Measurements from ENCODE around the gene CENPT. TPM values are rescaled to one million over a fixed set of nuclear protein-coding genes. Genes with fewer than 3 reads are reported as not detected.

Gene CENPT
- total RNA-seq, 2 donors from 2014 or later, result 25.6 to 38.9 TPM

- no peak overlapping the region for H3K4me3 ChIP-seq
- H3K27me3 ChIP-seq, result no peaks in the 10 kb centered on the region
- no peak overlapping the region for H3K9ac ChIP-seq (ENCODE audit: low read depth in 2 of 2, low read length in 2 of 2)
- no peak for DNase-seq
- no peaks in the 10 kb centered on the region for H3K4me1 ChIP-seq
- intact Hi-C loops (cut with DNase I), result no loop called here
- TF ChIP-seq CTCF (IDR thresholded peaks at IDR 0.05), result no peak
- H3K36me3 ChIP-seq, result peaks cover 40% of the 10 kb centered on the region
- H3K9me3 ChIP-seq, result no peaks in the 10 kb centered on the region
- no peak overlapping the region for H3K27ac ChIP-seq
Measured at GRCh38 chr16:67879936-67880335, 32.4 kb upstream of the CENPT start.

- Histone ChIP-seq H3K9ac (ENCODE audit: low read depth in 2 of 2, low read length in 2 of 2) (no peak overlapping the region), H3K27me3 (no peaks in the 10 kb centered on the region), H3K36me3 (peaks cover 40% of the 10 kb centered on the region), H3K4me1 (peaks cover 4% of the 10 kb centered on the region), H3K27ac (no peak overlapping the region), H3K4me3 (no peak overlapping the region), H3K9me3 (no peaks in the 10 kb centered on the region)
- intact Hi-C loops (cut with DNase I), result no loop called here
- TF ChIP-seq CTCF (IDR thresholded peaks at IDR 0.05), result no peak
- no peak for DNase-seq
Measured at GRCh38 chr16:67879462-67879861, 32.0 kb upstream of the CENPT start.

- Histone ChIP-seq H3K27ac (no peak overlapping the region), H3K9ac (ENCODE audit: low read depth in 2 of 2, low read length in 2 of 2) (no peak overlapping the region), H3K4me3 (no peak overlapping the region), H3K9me3 (no peaks in the 10 kb centered on the region), H3K4me1 (peaks cover 10% of the 10 kb centered on the region), H3K27me3 (no peaks in the 10 kb centered on the region), H3K36me3 (peaks cover 35% of the 10 kb centered on the region)
- no peak for TF ChIP-seq CTCF (IDR thresholded peaks at IDR 0.05)
- no peak for DNase-seq
- intact Hi-C loops (cut with DNase I), result no loop called here
Measured at GRCh38 chr16:67878846-67879245, 31.4 kb upstream of the CENPT start.

GRCh38 chr16:67878232-67878631 is 30.7 kb upstream of the CENPT start:
- H3K4me1 ChIP-seq, result peaks cover 11% of the 10 kb centered on the region
- no peak overlapping the region for H3K27ac ChIP-seq
- no peak for DNase-seq
- no peaks in the 10 kb centered on the region for H3K9me3 ChIP-seq
- H3K9ac ChIP-seq (ENCODE audit: low read depth in 2 of 2, low read length in 2 of 2), result no peak overlapping the region
- intact Hi-C loops (cut with DNase I), result no loop called here
- H3K36me3 ChIP-seq, result peaks cover 35% of the 10 kb centered on the region
- H3K4me3 ChIP-seq, result no peak overlapping the region
- no peak for TF ChIP-seq CTCF (IDR thresholded peaks at IDR 0.05)
- H3K27me3 ChIP-seq, result no peaks in the 10 kb centered on the region

- intact Hi-C loops (cut with DNase I), result no loop called here
- H3K4me1 ChIP-seq, result peaks cover 14% of the 10 kb centered on the region
- H3K9ac ChIP-seq (ENCODE audit: low read depth in 2 of 2, low read length in 2 of 2), result no peak overlapping the region
- DNase-seq, result no peak
- H3K27ac ChIP-seq, result no peak overlapping the region
- H3K36me3 ChIP-seq, result peaks cover 35% of the 10 kb centered on the region
- no peaks in the 10 kb centered on the region for H3K27me3 ChIP-seq
- no peak overlapping the region for H3K4me3 ChIP-seq
- H3K9me3 ChIP-seq, result no peaks in the 10 kb centered on the region
- TF ChIP-seq CTCF (IDR thresholded peaks at IDR 0.05), result no peak
Measured at GRCh38 chr16:67877064-67877463, 29.6 kb upstream of the CENPT start.

GRCh38 chr16:67874372-67874771 is 26.9 kb upstream of the CENPT start:
- Histone ChIP-seq H3K4me1 (peaks cover 14% of the 10 kb centered on the region), H3K27me3 (no peaks in the 10 kb centered on the region), H3K36me3 (peaks cover 22% of the 10 kb centered on the region), H3K9ac (ENCODE audit: low read depth in 2 of 2, low read length in 2 of 2) (peak overlapping the region in 1 of 2 donors; percentile 97), H3K27ac (no peak overlapping the region), H3K9me3 (no peaks in the 10 kb centered on the region), H3K4me3 (peak overlapping the region; percentile 100)
- no peak for DNase-seq
- intact Hi-C loops (cut with DNase I), result no loop called here
- no peak for TF ChIP-seq CTCF (IDR thresholded peaks at IDR 0.05)
